ENCODE results near the gene PRAC1. TPM values are rescaled to one million over a fixed set of nuclear protein-coding genes. Genes with fewer than 3 reads are reported as not detected.

The PRAC1 gene
- total and polyA plus RNA-seq, 10 of the 15 experiments (the other 5 are each of a cell fraction or from before 2014, with no cell fraction given), result not detected

GRCh38 chr17:48692049-48692448 is 30.3 kb downstream of the PRAC1 start (continued):
- TF ChIP-seq PRDM15 (CRISPR knock-in tag; IDR thresholded peaks at IDR 0.05) (no peak), NFIC (IDR thresholded peaks at IDR 0.05; ENCODE audit: low read depth, low read length) (no peak), BACH1 (IDR thresholded peaks at IDR 0.05; ENCODE audit: borderline replicate concordance) (no peak)

GRCh38 chr17:48690655-48691054 is 31.7 kb downstream of the PRAC1 start:
- no peak overlapping the region for H3K4me3 ChIP-seq
- no peak for TF ChIP-seq JUND (IDR thresholded peaks at IDR 0.05; ENCODE audit: low read depth, low read length)
- no peak for TF ChIP-seq FOXM1 (IDR thresholded peaks at IDR 0.05; ENCODE audit: low read depth, low read length)
- no peak for TF ChIP-seq STAT3 (IDR thresholded peaks at IDR 0.05; ENCODE audit: low read depth, low read length)
- no peak for TF ChIP-seq CEBPZ (IDR thresholded peaks at IDR 0.05; ENCODE audit: low read depth, low read length)
- no peak for TF ChIP-seq CHD2 (IDR thresholded peaks at IDR 0.05; ENCODE audit: borderline replicate concordance, low read depth, low read length)
- no peak for TF ChIP-seq DPF2 (IDR thresholded peaks at IDR 0.05)
- no peak for TF ChIP-seq PBX3 (IDR thresholded peaks at IDR 0.05; ENCODE audit: insufficient replicate concordance, low read depth, low read length)
- no peak for TF ChIP-seq ATF2 (IDR thresholded peaks at IDR 0.05; ENCODE audit: low read length)
- TF ChIP-seq SMARCA5 (IDR thresholded peaks at IDR 0.05), result no peak
- TF ChIP-seq ATF3 (IDR thresholded peaks at IDR 0.05; ENCODE audit: borderline replicate concordance, extremely low read depth, low read depth, low read length), result no peak

More at GRCh38 chr17:48690655-48691054, 31.7 kb downstream of the PRAC1 start:
- POLR2A ChIA-PET, result interaction anchor here (0.7 kb wide), 1 partner anchor 33 kb away, joined by 3 read pairs; no protein-coding TSS in a partner anchor
- RAD21 ChIA-PET (ENCODE audit: unreplicated experiment), result no interaction called here
- no peaks in the 10 kb centered on the region for H3K9me3 ChIP-seq (replicated peaks; ENCODE audit: control insufficient read depth, insufficient read depth, low read length)
- FAIRE-seq (no peak), ATAC-seq (no peak), DNase-seq (ENCODE audit: low read depth, low spot score) (no peak)
- no peak overlapping the region for H3K27ac ChIP-seq (ENCODE audit: control insufficient read depth, insufficient read depth)
- WGBS (ENCODE audit: insufficient coverage, insufficient replicate concordance, low lambda C conversion rate, missing lambda C conversion rate), result 69% methylated on average over 5 of the region's 5 CpGs
- H2AFZ ChIP-seq (ENCODE audit: control insufficient read depth, low read depth, low read length), result no peak overlapping the region
- BruUV-seq (replicated peaks), result no TSS peak
- H3K36me3 ChIP-seq (ENCODE audit: control insufficient read depth in 2 of 2, insufficient read depth in 2 of 2, low read length in 1 of 2), result no peaks in the 10 kb centered on the region
- H3K27me3 ChIP-seq (replicated peaks in 1 of 2; ENCODE audit: control insufficient read depth in 2 of 2, insufficient read depth in 2 of 2, low read length in 1 of 2), result no peaks in the 10 kb centered on the region
- H3K9ac ChIP-seq (ENCODE audit: control insufficient read depth, insufficient read depth, low read length), result no peak overlapping the region
- CTCF ChIA-PET, result interaction anchor here (0.7 to 0.9 kb wide), 2 partner anchors 12 to 55 kb away, joined by 3 read pairs; no protein-coding TSS in a partner anchor
- H3K79me2 ChIP-seq (ENCODE audit: control insufficient read depth, insufficient read depth, low read length), result no peaks in the 10 kb centered on the region
- H4K20me1 ChIP-seq (ENCODE audit: control insufficient read depth, insufficient read depth), result no peaks in the 10 kb centered on the region
- SMC1A ChIA-PET (ENCODE audit: uncharacterized antibody, unreplicated experiment), result no interaction called here
- no peaks in the 10 kb centered on the region for H3K4me1 ChIP-seq (ENCODE audit: control insufficient read depth, insufficient read depth, low read length)
- H3K4me2 ChIP-seq (ENCODE audit: control insufficient read depth, insufficient read depth), result no peak overlapping the region
- in situ Hi-C loops (cut with MboI) (no loop called here), intact Hi-C loops (cut with micrococcal nuclease; ENCODE audit: unreplicated experiment) (no loop called here)

Measured in GM12878 (cell line).